Measurements from ENCODE around the gene CCDC57.

CCDC57 gene

DNA sequence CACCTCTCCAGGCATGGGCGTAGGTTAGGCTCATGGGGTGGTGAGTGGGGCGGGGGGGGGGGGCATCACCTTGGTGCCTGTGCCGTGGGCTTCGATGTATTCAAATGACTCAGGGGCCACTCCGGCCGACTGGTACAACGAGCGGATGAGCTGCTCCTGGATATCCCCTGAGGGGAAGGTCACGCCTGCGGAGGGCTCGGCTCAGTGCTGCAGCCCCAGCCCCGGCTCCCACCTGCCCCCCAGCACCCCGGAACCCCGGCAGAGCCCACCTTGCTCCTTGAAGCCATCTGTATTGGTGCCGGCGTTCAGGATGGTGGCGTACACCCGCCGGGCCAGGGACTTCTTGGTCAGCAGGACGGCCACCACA lies 120.0 kb downstream of the CCDC57 start:
- DNase-seq (ENCODE audit: low spot score) = no peak

DNA sequence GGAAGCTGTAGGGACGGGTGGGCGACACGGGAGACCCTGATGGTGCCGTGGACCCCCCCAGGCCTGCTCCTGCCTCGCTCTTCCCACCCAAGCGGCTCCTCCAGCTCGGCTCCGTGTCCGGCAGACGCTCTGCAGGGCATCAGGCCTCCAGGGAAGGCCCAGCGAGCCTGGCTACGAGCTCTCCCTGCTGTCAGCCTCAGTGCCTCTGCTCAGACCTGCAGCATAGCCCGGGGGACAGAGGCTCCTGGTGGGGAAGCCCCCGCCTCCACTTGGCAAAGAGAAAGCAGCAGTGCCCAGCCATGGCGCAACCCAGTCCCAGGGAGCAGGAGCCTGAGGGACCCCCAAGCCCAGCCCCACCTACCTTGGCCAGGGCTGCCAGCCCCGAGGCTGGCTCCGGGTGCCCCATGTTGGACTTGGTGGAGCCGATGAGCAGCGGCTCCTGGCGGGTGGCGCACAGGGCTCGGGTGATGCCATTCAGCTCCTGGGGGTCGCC lies 120.5 kb downstream of the CCDC57 start:
- DNase-seq (ENCODE audit: low spot score) = no peak

DNA sequence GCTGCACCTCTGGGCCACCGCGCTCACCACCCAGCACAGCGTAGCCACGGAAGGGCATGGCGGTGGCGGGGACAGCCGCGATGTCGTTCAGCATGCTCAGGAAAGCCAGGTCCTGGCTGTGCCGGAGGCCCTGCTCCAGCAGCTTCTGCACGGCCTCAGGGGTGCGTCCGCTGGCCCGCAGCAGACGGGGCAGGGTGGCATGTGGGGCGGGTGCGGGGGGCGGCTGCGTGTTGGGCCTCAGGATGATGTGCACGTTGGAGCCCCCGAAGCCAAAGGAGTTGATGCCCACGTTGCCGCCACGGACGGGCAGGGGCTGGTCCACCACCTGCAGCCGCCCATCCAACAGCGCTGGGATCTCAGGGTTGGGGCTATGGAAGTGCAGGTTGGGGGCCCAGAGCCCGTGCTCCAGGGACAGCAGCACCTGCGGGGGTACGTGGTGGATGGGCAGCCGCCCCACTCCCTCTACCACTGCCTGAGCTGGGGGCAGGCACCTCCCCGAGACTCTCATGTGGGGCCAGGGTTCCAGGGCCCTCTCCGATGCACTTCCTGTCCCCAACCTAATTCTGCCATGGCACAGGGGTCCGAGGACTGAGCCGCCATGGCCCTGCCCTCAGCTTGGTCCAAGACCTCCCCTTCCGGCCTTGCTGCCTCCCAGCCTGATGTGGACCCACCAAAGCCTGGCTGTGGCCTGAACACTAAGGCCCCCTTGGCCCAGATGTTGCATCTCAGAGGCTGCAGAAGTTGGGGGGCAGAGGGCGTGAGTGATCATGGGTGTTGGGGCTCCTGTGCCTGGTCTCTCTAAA lies 121.2 kb downstream of the CCDC57 start:
- DNase-seq (ENCODE audit: low spot score) = no peak

DNA sequence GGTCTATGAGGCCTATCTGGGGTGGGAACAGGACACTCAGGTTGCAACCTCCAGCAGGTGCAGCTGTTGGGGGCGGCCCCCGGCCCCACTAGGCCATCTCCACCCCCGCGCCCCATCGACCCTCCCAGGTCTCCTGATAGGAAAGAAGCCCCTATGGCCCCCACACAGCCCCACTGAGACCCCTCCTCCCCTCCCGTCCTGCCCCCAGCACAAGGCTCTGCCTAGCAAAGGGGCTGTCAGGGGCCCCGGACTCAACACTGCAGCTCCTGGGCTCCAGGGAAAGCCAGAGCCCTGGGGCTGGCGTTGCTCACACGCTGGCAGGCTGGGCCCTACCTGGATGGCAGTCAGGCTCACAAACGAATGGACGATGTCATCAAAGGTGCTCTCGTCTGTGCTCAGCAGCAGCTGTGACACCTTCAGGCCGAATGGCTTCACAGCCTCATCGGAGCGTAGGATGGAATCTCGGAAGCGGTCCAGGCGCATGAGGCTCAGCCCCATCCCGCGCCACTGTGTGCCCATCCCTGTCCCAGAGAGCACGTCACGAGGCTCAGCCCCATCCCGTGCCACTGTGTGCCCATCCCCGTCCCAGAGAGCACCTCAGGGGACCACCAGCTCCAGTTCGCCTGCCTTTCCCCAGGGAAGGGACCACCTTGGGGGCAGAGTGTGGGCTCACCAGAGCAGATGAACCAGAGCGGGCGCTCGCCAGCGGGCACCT lies 121.9 kb downstream of the CCDC57 start:
- DNase-seq (ENCODE audit: low spot score) = no peak

DNA sequence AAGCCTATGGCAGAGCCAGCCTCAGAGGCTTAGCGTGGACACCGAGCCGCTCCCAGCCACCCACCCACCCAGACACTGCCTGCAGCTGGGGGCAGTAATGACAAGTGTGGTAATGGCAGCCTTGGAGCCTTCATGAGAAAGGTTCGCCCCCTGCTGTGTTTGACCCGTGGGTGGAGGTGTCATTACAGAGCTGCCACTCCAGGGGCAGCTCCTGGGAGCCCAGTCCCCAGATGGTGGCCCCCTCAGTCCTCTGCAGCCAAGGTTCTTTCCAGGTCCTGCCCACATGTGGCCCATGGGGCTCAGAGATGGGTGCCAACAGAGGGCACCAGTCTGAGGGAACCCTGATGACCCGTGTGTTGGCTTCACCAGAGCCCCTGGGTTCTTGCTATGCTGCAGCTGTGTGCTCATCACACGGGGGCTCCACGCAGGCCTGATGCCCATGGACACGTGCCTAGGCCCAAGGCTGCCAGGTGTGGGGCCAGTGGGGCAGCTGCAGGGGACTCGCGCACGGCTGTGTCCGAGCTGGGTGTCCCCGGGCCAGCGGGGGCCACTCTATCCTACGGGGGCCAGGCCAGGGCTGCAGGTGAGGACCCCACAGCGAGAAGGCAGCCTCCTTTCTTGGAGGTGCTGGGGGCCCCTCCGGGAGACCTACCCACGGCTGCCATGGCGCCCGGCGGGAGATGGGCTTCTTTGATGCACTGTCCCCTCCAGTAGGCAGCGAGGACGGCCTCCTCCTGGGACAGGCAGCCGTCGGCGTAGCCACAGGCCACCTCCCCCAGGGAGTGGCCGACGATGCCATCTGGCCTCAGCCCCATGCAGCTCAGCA lies 122.7 kb downstream of the CCDC57 start:
- no peak for DNase-seq (ENCODE audit: low spot score)

DNA sequence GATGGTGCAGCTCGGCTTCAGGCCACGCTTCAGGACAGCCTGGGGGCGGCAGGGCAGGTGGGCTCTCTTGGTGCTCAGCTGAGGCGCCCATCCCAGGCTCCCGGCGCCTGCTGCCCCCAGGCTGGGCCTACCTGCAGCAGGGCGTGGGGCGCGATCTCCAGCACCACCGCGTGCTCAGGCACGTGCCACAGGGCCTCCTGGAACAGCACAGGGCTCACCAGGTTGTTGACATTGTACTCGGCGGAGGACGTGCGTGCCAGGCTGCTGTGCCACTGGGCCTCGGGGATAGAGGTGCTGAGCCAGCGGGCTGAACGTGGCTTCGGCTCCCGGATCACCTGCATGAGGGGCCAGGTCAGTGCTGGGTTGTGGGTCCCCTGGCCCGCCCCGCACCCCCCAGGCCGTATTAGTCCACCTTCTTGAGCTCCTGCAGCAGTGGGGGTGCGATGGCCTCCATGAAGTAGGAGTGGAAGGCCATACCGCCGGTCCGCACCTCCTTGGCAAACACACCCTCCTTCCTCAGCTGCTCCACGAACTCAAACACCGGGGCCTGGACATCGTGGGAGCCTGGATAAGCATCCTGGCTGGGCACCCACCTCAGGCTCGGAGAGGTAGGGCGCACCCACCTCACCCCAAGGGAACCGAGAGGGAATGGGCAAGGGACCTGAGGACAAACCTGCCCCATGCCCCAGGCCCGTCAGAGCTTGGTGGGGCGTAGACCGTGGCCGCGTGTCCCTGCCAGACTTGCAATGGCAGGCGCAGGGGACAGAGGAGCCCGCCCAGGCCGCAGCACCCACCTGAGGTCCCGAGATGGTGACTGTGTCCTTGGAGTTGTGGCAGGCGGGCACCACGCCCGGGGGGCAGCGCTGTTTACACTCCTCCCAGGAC lies 123.6 kb downstream of the CCDC57 start:
- DNase-seq (ENCODE audit: low spot score) = no peak

GRCh38 chr17:82087961-82088837 lies 124.4 kb downstream of the CCDC57 start:
- no peak for DNase-seq (ENCODE audit: low spot score)

DNA sequence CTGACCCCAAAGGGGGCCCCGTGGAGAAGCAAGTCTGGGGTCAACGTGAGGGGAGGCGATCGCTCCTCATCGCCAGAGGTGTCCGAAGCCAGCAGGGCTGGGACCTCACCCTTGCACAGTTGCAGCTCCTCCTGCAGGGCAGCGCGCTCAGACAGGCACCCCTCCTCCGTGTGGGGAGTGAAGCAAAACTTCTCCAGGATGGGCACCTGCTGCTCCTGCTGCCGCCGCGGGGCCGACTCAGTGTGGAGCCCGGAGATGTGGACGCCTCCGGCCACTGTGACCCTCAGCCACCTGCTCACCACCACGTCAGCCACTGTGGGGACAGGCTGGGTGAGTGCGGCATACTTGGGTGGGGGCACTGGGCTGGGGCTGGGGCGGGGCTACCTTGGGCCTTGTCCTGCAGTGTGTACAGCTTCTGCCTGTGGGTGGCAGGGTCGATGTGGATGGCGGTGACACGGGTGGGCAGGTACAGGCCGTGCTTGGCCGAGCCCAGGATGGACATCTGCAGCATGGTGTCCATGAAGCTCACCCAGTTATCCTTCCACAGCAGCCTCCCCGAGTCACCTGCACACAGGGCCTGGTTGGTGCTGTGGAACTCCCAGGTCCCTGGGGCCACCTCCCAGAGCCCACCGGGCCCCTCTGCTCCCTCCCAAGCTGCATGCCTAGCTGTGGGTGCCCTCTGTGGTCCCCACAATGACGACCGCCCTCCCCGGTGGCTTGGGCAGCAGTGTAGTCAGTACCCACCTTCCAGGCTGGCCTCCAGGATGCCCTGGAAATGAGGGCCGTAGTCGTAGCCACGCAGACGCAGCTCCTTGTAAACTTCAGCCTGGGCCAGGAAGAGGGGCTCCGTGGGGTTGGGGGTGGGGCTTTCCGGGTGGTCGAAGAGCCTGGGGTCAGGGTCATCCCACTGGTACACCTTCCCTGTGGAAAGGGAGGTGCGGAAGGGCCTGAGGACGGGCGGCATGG lies 125.4 kb downstream of the CCDC57 start:
- DNase-seq (ENCODE audit: low spot score) = no peak

DNA sequence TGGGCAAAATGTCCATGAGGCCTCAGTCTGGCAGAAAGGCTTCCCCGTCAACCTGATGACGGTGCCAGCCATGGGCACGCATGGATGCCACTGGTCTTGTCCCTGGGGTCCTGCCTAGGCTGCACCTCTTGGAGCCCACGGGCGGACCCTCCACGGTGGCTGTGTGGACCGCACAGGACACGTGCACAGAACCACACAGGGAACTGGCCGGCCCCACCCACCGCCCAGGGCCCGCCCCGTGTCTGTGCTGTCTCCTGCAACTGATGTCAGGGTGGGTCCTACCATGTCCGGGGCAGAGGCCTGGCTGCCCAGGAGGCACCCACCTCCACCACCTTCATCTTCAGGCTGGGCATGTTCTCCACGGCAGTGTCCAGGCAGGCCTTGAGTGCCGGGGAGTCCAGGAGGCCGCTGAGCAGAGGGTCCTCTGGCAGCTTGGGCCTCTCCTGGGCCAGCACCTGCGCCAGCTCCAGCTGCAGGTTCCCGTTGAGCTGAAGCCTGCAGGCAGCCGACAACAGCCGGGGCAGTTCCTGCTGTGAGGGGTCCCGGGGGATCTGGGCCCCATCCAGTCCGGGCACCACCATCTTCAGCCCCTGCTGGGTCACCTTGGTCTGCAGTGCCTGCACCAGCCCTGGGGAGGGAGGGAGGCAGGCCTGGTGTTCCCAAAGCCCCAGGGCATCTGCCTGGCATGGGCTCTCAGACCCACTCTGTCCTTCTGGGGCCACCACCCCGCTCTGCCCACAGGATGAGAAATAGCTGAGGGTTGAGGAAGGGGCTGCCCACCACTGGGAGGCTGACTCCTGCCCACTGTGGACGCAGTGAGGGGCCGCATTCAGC lies 126.5 kb downstream of the CCDC57 start:
- no peak for DNase-seq (ENCODE audit: low spot score)

- no peak for DNase-seq (ENCODE audit: low spot score)
Observed at GRCh38 chr17:82085031-82085861, 127.4 kb downstream of the CCDC57 start.

DNA sequence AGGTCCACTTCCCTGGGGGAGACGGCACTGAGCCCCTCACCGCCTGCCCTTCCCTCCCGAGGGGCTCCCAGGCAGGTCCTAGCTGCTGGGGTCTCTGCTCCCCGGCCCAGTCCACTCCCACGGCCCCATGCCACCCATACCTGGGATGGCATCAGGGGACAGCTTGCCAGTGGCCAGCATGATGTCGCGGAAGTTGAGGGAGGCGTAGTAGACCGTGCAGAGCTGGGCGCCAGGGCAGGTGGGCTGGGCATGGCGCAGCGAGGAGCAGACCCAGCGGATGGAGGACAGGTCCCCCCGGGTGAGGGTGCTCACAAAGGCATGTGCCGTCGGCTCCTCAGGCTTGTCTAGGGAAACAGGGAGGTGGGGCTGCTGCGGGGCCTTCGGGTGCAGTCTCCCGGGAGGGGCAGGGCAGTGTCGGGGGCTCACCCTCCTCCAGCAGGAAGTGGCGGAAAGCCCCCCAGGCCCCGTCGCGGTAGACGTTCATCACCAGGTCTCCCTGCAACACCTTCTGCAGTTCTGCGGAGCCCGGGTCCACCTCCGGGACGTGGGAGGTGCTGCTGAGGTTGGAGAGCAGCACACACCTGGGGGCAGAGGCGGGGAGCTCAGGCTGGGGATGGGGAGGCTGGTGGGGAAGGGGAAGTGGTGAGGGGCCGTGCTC lies 128.1 kb downstream of the CCDC57 start:
- no peak for DNase-seq (ENCODE audit: low spot score)

DNA sequence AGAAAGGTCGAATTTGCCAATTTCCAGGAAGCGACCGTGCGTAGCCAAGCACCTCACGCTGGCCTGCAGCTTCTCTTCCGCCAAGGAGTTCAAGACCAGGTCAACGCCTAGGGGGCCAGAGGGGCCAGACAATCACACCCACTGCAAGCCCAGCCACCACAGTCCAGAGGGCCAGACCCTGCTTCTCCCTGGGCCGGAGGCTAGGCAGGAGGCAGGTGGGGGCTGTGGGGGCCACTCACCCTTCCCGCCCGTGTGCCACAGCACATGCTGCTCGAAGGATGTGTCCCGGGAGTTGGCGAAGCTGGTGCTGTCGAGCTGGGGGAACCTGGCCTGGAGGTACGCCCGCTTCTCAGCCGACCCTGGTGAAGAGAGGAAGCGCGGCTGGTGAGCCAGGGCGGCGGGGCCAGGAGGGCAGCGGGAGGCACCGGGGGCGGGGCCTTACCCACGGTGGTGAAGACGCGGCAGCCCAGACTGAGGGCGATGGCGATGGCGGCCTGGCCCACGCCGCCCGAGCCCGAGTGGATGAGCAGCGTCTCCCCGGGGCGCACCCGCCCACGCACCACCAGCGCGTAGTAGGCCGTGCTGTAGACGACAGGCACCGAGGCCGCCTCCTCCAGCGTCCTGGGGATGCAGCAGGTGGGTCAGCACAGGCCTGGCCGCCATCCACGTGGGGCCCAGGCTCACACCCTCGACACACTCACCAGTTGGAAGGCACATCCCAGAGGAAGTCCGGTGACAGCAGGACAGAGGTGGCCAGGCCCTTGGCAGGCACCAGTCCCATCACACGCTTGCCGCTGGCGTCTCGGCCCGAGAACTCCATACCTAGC lies 128.9 kb downstream of the CCDC57 start:
- no peak for DNase-seq (ENCODE audit: low spot score)

GRCh38 chr17:82083009-82083408 lies 129.6 kb downstream of the CCDC57 start:
- no peak for DNase-seq (ENCODE audit: low spot score)

DNA sequence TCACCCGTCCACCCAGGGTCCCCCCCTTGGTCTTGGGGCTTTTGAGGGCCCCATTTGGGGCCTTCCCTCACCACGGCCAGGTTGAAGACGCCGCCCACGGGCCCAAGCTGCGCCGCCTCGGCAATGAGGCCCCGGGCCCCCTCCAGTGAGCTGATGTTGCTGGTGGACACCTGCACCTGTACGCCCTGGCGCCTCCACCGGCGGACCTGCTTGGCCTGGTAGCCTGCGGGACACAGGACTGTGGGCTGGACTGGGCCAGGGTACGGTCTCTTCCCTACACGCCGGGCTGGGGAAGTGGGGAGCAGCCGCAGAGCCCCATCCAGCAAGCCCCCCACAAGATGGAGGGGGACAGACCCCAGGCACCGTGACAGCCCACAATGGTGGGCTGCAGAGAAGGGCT lies 130.2 kb downstream of the CCDC57 start:
- no peak for DNase-seq (ENCODE audit: low spot score)

GRCh38 chr17:82081966-82082365 lies 130.7 kb downstream of the CCDC57 start:
- no peak for DNase-seq (ENCODE audit: low spot score)

GRCh38 chr17:82081546-82081945 lies 131.1 kb downstream of the CCDC57 start:
- DNase-seq (ENCODE audit: low spot score) = no peak

Measured in hematopoietic multipotent progenitor cell treated with erythropoietin and hydrocortisone succinate and interleukin-3 and kit ligand, for 15 days (in vitro differentiated cells).